Smooth muscle cell (in vitro differentiated cells): ENCODE data around the gene IQCM. TPM values are rescaled to one million over a fixed set of nuclear protein-coding genes. Genes with fewer than 3 reads are reported as not detected.

ENCODE experiments used
- DNase-seq: peaks from one replicate; lab custom pipeline; 2025; ENCODE audit not compliant: unreplicated experiment; lab: John Stamatoyannopoulos, UW
- H2AFZ ChIP-seq: fragments of 200-600 bp; sonication (generic); 2 replicates; pipeline ENCODE4 v1.6.0; 2016; ENCODE audit warnings: antibody characterized with exemption, low read depth, mild to moderate bottlenecking
- H3F3A ChIP-seq: fragments of 200-600 bp; sonication (generic); 2 replicates; pipeline ENCODE4 v1.6.0; 2017; ENCODE audit warnings: antibody characterized with exemption, low read depth
- H3K27ac ChIP-seq: fragments of 200-600 bp; sonication (generic); 2 replicates; pipeline ENCODE4 v1.5.1; 2016; ENCODE audit warnings: low read depth, mild to moderate bottlenecking
- H3K27me3 ChIP-seq: fragments of 200-600 bp; sonication (generic); 2 replicates; pipeline ENCODE4 v1.6.1; 2016; ENCODE audit warnings: low read depth, mild to moderate bottlenecking
- H3K36me3 ChIP-seq: fragments of 200-600 bp; sonication (generic); 2 replicates; pipeline ENCODE4 v1.5.1; 2016; ENCODE audit warnings: low read depth
- H3K4me1 ChIP-seq: fragments of 200-600 bp; sonication (generic); 2 replicates; pipeline ENCODE4 v1.5.1; 2016; ENCODE audit warnings: low read depth
- H3K4me2 ChIP-seq: fragments of 200-600 bp; sonication (generic); 2 replicates; pipeline ENCODE4 v1.6.0; 2016; ENCODE audit warnings: mild to moderate bottlenecking
- H3K4me3 ChIP-seq: fragments of 200-600 bp; sonication (generic); 2 replicates; pipeline ENCODE4 v1.5.1; 2016; ENCODE audit warnings: mild to moderate bottlenecking
- H3K79me2 ChIP-seq: fragments of 200-600 bp; sonication (generic); 2 replicates; pipeline ENCODE4 v1.6.0; 2016; ENCODE audit warnings: low read depth, mild to moderate bottlenecking
- H3K9ac ChIP-seq: fragments of 200-600 bp; sonication (generic); 2 replicates; pipeline ENCODE4 v1.6.0; 2016; ENCODE audit warnings: low read depth
- H3K9me3 ChIP-seq: fragments of 200-600 bp; sonication (generic); replicated peaks from 2 replicates; pipeline ENCODE4 v1.5.1; 2016; ENCODE audit warnings: low read depth
- H4K20me1 ChIP-seq: fragments of 200-600 bp; sonication (generic); 2 replicates; pipeline ENCODE4 v1.6.0; 2016; ENCODE audit warnings: low read depth
- WGBS: methylation state at CpG from one replicate; pipeline ENCODE4 v1.1.7; 2016; ENCODE audit warnings: low lambda C conversion rate; 5-methylcytosine and 5-hydroxymethylcytosine counted together
- polyA plus RNA-seq: library from polyadenylated mRNA; unstranded; fragments of >200 nt; fragmentation: Nextera tagmentation; extraction: Ambion mirVana; gene quantifications from 2 replicates; pipeline ENCODE4 v1.2.1, GENCODE V29; 2016
- total RNA-seq: library from RNA; depleted of rRNA; stranded (reverse); fragments of >200 nt; gene quantifications from 2 replicates; pipeline ENCODE4 v1.2.3, GENCODE V29; 2014
- TF ChIP-seq, protein P1 (sequence below): fragments of 200-600 bp; sonication (generic); IDR thresholded peaks from 2 replicates; pipeline ENCODE4 v1.5.1; 2017; ENCODE audit warnings: borderline replicate concordance, mild to moderate bottlenecking, antibody characterized with exemption; ENCODE audit not compliant: insufficient read depth, poor library complexity, severe bottlenecking

The IQCM gene
- total and polyA plus RNA-seq, 2 experiments from 2014 or later: not detected

DNA sequence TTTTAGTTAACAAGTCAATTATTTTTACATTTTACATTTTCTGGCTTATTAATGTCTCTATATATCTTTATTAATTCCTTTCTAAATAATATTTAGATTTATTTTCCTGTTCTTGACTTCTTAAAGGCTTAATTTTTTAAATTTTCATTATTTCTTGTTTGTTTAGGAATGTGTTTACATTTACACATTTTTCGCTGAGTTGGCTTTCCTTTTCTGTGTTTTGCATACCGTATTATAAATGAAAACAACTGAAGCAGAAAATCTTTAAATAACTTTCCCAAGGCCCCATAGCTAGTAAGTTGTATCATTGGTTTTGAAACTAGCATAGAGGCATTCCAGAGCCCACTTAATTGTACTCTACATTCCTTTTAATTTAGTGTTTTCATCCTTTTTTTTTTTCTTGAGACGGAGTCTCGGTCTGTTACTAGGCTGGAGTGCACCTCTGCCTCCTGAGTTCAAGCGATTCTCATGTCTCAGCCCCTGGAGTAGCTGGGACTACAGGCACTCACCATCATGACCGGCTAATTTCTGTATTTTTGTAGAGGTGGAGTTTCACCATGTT, 261.6 kb downstream of the IQCM start:
- Histone ChIP-seq H3K9me3 (no peaks in the 10 kb centered on the region), H3K36me3 (no peaks in the 10 kb centered on the region), H3K4me2 (no peak overlapping the region), H3K27me3 (no peaks in the 10 kb centered on the region), H3K27ac (no peak overlapping the region), H3K79me2 (no peaks in the 10 kb centered on the region), H3F3A (no peaks in the 10 kb centered on the region), H2AFZ (no peak overlapping the region), H4K20me1 (no peaks in the 10 kb centered on the region), H3K9ac (no peak overlapping the region), H3K4me3 (no peak overlapping the region), H3K4me1 (no peaks in the 10 kb centered on the region)
- TF ChIP-seq, protein P1, sequence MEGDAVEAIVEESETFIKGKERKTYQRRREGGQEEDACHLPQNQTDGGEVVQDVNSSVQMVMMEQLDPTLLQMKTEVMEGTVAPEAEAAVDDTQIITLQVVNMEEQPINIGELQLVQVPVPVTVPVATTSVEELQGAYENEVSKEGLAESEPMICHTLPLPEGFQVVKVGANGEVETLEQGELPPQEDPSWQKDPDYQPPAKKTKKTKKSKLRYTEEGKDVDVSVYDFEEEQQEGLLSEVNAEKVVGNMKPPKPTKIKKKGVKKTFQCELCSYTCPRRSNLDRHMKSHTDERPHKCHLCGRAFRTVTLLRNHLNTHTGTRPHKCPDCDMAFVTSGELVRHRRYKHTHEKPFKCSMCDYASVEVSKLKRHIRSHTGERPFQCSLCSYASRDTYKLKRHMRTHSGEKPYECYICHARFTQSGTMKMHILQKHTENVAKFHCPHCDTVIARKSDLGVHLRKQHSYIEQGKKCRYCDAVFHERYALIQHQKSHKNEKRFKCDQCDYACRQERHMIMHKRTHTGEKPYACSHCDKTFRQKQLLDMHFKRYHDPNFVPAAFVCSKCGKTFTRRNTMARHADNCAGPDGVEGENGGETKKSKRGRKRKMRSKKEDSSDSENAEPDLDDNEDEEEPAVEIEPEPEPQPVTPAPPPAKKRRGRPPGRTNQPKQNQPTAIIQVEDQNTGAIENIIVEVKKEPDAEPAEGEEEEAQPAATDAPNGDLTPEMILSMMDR: no peak
- no peak for DNase-seq
- 87% methylated on average over 6 of the region's 6 CpGs for WGBS

DNA sequence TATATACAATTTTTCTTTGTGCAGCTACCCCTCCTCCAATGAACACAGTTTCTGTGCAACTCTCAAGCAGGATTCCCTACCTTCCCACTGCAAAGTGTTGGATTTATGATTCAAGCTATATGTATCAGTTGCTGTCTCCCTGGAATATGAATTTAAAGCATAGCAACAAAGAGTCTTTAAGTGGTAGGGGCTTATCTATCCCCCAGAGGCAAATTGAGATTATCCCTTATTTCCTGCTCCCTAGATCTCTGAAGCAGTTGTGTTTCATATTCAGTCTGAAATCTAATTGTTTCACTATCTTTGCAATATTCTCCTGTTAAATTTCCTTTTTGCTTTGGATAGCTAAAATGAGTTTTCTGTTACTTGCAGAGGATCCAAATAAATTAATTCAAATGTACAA, 263.0 kb downstream of the IQCM start:
- Histone ChIP-seq H3K9me3 (no peaks in the 10 kb centered on the region), H3K4me3 (no peak overlapping the region)

DNA sequence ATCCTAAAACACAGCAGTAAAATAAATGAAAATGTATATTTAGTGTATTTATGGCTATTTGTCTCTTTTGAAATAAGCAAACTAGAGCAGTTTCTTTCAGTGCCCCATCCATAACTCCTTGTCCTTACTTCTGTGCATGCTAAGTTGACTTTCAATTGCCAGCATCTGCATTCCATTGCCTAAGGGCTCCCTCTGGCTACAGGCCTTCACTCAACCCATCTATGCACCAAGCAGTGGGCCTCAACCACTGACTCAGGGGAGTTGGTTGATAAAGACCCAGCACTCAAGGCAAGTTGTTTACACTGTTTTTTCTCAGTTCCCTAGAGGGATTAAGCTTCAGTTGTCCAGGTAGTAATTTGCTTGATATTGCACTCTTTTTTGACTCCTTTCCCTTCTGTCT, 265.7 kb downstream of the IQCM start:
- H3K27me3 ChIP-seq: no peaks in the 10 kb centered on the region
- no peak for DNase-seq
- no peaks in the 10 kb centered on the region for H3K36me3 ChIP-seq
- TF ChIP-seq, protein P1: no peak
- no peak overlapping the region for H2AFZ ChIP-seq
- no peaks in the 10 kb centered on the region for H3K4me1 ChIP-seq
- no peaks in the 10 kb centered on the region for H3K79me2 ChIP-seq
- no peak overlapping the region for H3K27ac ChIP-seq
- H4K20me1 ChIP-seq: no peaks in the 10 kb centered on the region
- no peak overlapping the region for H3K4me2 ChIP-seq
- no peak overlapping the region for H3K9ac ChIP-seq
- H3F3A ChIP-seq: no peaks in the 10 kb centered on the region
- H3K9me3 ChIP-seq: no peaks in the 10 kb centered on the region
- H3K4me3 ChIP-seq: no peak overlapping the region

More for the DNA sequence above, 263.0 kb downstream of the IQCM start:
- Histone ChIP-seq H3K4me2 (no peak overlapping the region), H3K36me3 (no peaks in the 10 kb centered on the region), H2AFZ (no peak overlapping the region), H3F3A (no peaks in the 10 kb centered on the region), H3K4me1 (no peaks in the 10 kb centered on the region), H3K79me2 (no peaks in the 10 kb centered on the region), H3K27ac (no peak overlapping the region), H3K9ac (no peak overlapping the region), H4K20me1 (no peaks in the 10 kb centered on the region), H3K27me3 (no peaks in the 10 kb centered on the region)
- DNase-seq: no peak
- TF ChIP-seq, protein P1: no peak

DNA sequence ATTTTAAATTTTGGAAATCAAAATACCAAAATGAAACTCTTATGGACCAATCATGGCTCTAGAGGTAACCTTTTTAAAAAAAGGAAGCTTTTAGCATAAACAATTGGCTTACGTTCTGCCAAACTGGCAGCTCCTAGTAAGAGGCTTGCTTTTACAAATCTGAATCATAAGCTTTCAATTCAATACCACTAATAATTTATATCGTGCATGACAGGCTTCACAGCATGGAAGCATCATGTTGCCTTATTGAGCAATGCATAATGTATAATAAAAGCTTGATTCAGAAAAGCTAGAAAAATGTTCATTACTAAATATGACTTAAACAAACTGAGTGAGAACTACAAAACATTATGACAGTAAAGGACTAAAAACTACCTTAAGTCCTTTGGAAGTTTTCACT, 280.9 kb downstream of the IQCM start:
- no peak for DNase-seq

More for the DNA sequence above, 280.9 kb downstream of the IQCM start:
- Histone ChIP-seq H3K9me3 (peaks cover 7% of the 10 kb centered on the region), H4K20me1 (no peaks in the 10 kb centered on the region), H3K27me3 (no peaks in the 10 kb centered on the region), H3K4me2 (no peak overlapping the region), H2AFZ (no peak overlapping the region), H3K9ac (no peak overlapping the region), H3K36me3 (no peaks in the 10 kb centered on the region), H3K79me2 (no peaks in the 10 kb centered on the region), H3K27ac (no peak overlapping the region), H3K4me3 (no peak overlapping the region), H3F3A (no peaks in the 10 kb centered on the region), H3K4me1 (no peaks in the 10 kb centered on the region)
- WGBS: 88% methylated on average over 2 of the region's 2 CpGs
- TF ChIP-seq, protein P1: no peak
